Suprapubic skin (tissue), 3 donors: ENCODE results near the gene BRINP2.

ENCODE experiments used
- CTCF ChIP-seq, 2 donors: fragments of 200-600 bp in 1 of 2; fragments of 450-650 bp in 1 of 2; sonication (generic) in 1 of 2; IDR thresholded peaks; one replicate each; pipeline ENCODE4 v1.5.1; 2016 to 2019; ENCODE audit warnings: antibody characterized with exemption in 2 of 2, mild to moderate bottlenecking in 1 of 2, moderate library complexity in 1 of 2
- POLR2AphosphoS5 ChIP-seq, 3 donors: sonication (generic); formaldehyde crosslinking; IDR thresholded peaks; one replicate each; pipeline ENCODE4 v1.6.1; 2017; ENCODE audit warnings: antibody characterized with exemption in 3 of 3

GRCh38 chr1:177283380-177283779 lies 112.6 kb downstream of the BRINP2 start:
- TF ChIP-seq CTCF (IDR thresholded peaks at IDR 0.05): no peak
- no peak for TF ChIP-seq POLR2AphosphoS5 (IDR thresholded peaks at IDR 0.05)
